ENCODE data around the gene MLST8.
"Not testable (repeated sequence)": the region's sequence is repeated elsewhere in the genome, so short reads cannot be mapped to it uniquely, and the experiment has no call there.

MLST8 gene

GRCh38 chr16:2229632-2230250, 24.5 kb downstream of the MLST8 start:
- no peak for DNase-seq (ENCODE audit: low read depth in 3 of 3, low spot score in 1 of 3)

GRCh38 chr16:2230376-2230775, 25.1 kb downstream of the MLST8 start:
- no peak for DNase-seq (ENCODE audit: low read depth in 3 of 3, low spot score in 1 of 3)

- no peak for DNase-seq (ENCODE audit: low read depth in 3 of 3, low spot score in 1 of 3)
Observed at GRCh38 chr16:2231016-2231931, 26.0 kb downstream of the MLST8 start.

- DNase-seq (ENCODE audit: low read depth in 3 of 3, low spot score in 1 of 3) = no peak
Observed at GRCh38 chr16:2232094-2232990, 27.1 kb downstream of the MLST8 start.

DNA sequence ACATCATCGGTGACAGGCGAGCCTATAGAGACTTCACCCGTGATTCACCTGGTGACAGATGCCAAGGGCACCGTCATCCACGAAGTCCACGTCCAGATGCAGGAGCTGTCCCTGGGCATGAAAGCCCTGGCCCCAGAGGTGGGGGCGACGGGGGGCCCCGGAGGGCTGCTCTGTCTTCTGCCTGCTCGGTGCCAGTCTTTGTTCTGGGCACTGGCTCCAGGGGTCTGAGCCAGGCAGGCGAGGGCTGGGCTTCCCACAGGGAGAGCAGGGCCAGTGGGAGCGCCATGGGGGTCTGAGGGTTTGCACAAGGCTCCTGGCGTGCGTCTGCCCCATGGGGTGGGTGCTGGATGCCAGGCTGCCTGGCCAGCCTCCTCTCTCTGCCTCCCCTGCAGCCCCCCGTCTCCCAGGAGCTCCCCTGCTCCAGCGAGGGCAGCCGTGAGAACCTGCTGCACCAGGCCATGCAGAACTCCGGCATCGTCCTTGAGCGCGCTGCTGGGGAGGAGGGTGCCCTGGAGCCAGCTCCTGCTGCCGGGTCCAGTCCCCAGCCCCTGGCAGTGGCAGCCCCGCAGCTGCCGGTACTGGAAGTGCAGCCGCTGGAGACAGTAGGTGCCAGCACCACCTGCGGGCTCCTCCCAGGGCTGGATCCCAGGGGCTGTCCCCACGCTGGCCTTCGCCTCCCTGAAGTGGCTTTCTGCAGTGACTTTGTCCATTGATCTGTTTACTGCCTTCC, 28.0 kb downstream of the MLST8 start:
- DNase-seq (ENCODE audit: low read depth in 3 of 3, low spot score in 1 of 3) = no peak

- no peak for DNase-seq (ENCODE audit: low read depth in 3 of 3, low spot score in 1 of 3)
Observed at GRCh38 chr16:2233872-2234812, 28.9 kb downstream of the MLST8 start.

DNA sequence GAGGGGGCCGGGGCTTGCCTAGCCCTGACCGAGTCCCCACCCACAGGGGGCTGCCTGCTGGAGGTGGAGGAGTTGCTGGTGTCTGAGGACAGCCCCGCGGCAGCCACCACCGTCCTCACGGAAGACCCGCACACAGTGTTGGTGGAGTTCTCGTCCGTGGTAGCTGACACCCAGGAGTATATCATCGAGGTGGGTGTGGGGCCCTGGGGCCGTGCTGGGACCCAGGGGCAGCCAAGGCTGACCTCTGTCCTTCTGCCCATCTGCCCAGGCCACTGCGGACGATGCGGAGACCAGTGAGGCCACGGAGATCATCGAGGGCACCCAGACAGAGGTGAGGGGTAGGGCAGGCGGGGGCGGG, 29.5 kb downstream of the MLST8 start:
- no peak for DNase-seq (ENCODE audit: low read depth in 3 of 3, low spot score in 1 of 3)

GRCh38 chr16:2235234-2235651, 30.0 kb downstream of the MLST8 start:
- DNase-seq (ENCODE audit: low read depth in 3 of 3, low spot score in 1 of 3) = no peak

DNA sequence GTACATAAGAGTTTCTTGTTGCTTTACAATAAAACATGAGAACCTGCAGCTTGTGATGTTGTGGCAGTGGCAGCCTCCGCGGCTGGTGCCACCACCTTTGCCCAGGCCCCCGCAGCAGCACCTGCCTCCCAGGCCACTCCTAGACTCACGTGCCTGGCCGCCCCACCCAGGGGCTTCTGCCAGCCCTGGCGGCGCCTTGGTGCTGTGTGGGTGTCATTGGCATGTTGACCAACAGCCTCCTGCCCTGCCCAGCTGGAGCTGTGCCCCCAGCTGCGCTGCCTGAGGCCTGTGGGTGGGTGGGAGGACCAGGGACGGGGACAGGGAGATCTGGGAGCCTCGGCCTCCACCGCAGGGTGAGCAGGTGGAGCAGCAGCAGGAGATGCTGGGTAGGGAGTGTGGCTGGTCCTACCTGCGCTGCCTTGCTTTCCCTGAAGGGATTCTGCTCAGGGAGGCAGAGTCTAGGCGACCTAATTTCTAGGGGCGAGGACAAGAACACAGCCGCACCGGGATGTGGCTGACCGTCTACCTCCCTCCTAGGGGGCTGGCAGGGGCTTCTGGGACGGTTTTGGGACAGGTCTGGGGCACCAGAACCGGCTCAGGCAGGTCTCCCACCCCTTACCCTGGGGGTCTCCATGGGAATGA, 30.6 kb downstream of the MLST8 start:
- DNase-seq (ENCODE audit: low read depth in 3 of 3, low spot score in 1 of 3) = no peak

DNA sequence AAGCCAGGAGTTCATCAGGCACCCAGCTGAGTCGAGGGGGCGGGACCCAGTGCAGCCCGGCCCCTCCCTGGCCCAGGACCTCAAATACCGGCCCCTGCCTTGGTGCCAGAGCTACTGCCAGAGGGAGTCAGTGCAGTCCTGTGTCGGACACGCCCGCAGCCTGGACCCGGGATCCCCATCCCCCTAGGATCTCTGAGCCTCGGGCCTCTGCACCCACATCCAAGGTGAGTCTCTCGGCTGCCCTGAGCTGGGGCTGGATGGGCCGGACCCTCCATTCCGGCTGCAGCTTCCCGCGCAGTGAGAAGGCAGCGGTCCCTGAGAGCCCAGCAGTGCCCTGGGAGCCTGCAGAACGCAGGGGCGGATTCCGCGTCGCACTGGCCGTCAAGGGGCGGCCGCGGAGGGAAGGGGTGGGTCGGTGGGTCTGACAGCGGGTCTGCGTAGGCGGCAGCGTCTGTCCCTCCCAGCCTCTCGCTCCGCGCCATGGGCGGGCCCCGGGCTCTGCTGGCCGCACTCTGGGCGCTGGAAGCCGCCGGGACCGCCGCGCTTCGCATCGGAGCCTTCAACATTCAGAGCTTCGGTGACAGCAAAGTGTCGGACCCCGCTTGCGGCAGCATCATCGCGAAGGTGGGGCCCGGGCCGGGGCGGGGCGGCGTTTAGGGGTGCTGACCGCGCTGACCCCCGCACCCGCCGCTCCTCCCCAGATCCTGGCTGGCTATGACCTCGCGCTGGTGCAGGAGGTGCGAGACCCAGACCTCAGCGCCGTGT, 31.3 kb downstream of the MLST8 start, which contains the start of gene DNASE1L2:
Gene DNASE1L2, plus strand, starts transcription at position 108 of the 765 bp plus-strand sequence. Its CDS starts 373 bp downstream, at position 481.
- DNase-seq (ENCODE audit: low read depth in 3 of 3, low spot score in 1 of 3) = no peak

GRCh38 chr16:2237102-2237482, 31.8 kb downstream of the MLST8 start:
- no peak for DNase-seq (ENCODE audit: low read depth in 3 of 3, low spot score in 1 of 3)

GRCh38 chr16:2237493-2238149, 32.4 kb downstream of the MLST8 start:
- DNase-seq (ENCODE audit: low read depth in 3 of 3, low spot score in 1 of 3) = no peak

DNA sequence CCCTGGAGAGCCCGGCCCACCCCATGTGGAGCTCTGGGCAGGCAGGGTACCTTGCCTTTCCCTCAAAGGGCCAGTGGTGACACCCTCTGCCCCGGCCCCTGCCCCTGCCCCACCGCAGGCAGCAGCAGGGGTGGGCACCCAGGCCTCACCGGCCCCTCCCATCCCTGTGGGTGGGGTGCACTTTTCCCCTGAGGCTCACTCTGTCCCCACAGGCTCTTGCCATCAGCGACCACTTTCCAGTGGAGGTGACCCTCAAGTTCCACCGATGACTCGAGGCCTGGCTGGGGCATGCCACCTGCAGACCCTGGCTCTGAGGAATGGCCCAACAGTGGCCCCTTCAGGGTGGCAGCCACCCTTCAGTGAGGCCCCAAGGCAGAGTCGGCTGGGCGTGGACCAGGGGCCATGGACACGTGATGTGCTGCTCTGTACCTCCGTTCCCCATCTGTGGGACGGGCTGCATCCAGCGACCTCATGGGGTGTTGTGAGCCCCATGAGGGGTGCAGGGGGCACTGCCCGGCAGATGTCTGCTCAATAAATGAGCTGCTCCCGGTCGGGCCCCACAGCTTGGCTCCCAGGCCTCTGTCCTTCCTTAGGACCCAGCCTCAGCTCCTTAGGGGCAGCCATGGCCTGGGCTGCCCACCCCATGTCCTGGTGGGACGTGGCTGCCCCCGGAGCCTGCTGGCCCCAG, 33.0 kb downstream of the MLST8 start:
- DNase-seq (ENCODE audit: low read depth in 3 of 3, low spot score in 1 of 3) = no peak

- DNase-seq (ENCODE audit: low read depth in 3 of 3, low spot score in 1 of 3) = no peak
Observed at GRCh38 chr16:2238838-2239675, 33.8 kb downstream of the MLST8 start.

DNA sequence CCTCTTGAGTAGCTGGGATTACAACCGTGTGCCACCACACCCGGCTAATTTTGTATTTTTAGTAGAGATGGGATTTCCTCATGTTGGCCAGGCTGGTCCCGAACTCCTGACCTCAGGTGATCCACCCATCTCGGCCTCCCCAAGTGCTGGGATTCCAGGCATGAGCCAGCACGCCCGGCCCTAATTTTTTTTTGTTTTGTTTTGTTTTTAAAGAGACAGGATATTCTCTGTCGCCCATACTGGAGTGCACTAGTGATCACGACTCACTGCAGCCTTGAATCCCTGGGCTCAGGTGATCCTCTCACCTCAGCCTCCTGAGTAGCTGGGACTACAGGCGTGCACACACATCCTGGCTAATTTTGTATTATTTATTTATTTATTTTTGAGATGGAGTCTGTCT, 35.1 kb downstream of the MLST8 start:
- not testable (repeated sequence) for DNase-seq (ENCODE audit: low read depth in 3 of 3, low spot score in 1 of 3)

GRCh38 chr16:2242598-2242997, 37.3 kb downstream of the MLST8 start:
- no peak for DNase-seq (ENCODE audit: low read depth in 3 of 3, low spot score in 1 of 3)

All from stimulated activated CD4-positive, alpha-beta T cell treated with anti-CD3 and anti-CD28 coated beads, TNF-alpha, amount 100 ng/mL, for 1 hour (primary cell).